Measurements from ENCODE around the gene GPR157.

The GPR157 gene

DNA sequence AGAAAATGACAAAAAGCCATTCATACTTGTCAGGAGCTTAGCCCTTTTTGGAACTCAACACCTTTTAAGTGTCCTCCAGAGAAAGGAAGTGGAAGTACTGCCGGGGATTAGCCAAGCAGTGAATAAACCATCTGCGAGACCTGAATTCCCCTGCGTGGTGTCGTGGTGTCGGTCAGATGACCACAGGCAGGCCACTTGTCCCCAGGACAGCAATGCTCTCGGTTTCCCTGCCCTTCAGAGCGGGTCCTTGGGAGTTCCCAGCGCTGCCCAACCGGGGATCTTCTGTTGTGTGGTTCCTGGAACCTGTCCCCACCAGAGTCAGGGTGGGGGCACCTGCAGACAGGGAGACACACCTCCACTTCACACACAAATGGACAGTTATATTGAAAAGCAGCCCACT lies 9.2 kb downstream of the GPR157 start:
- no peak for TF ChIP-seq POLR2AphosphoS5 (IDR thresholded peaks at IDR 0.05; ENCODE audit: low read depth, low read length)
- TF ChIP-seq FOXP2 (optimal IDR thresholded peaks at IDR 0.05; ENCODE audit: borderline replicate concordance, extremely low read depth, extremely low read length, insufficient read depth) = no peak
- no peak for TF ChIP-seq SIN3A (IDR thresholded peaks at IDR 0.05; ENCODE audit: borderline replicate concordance, insufficient read depth, low read length)
- no peak for TF ChIP-seq TAF1 (IDR thresholded peaks at IDR 0.05; ENCODE audit: borderline replicate concordance, insufficient read depth, low read length)
- TF ChIP-seq, protein P1, sequence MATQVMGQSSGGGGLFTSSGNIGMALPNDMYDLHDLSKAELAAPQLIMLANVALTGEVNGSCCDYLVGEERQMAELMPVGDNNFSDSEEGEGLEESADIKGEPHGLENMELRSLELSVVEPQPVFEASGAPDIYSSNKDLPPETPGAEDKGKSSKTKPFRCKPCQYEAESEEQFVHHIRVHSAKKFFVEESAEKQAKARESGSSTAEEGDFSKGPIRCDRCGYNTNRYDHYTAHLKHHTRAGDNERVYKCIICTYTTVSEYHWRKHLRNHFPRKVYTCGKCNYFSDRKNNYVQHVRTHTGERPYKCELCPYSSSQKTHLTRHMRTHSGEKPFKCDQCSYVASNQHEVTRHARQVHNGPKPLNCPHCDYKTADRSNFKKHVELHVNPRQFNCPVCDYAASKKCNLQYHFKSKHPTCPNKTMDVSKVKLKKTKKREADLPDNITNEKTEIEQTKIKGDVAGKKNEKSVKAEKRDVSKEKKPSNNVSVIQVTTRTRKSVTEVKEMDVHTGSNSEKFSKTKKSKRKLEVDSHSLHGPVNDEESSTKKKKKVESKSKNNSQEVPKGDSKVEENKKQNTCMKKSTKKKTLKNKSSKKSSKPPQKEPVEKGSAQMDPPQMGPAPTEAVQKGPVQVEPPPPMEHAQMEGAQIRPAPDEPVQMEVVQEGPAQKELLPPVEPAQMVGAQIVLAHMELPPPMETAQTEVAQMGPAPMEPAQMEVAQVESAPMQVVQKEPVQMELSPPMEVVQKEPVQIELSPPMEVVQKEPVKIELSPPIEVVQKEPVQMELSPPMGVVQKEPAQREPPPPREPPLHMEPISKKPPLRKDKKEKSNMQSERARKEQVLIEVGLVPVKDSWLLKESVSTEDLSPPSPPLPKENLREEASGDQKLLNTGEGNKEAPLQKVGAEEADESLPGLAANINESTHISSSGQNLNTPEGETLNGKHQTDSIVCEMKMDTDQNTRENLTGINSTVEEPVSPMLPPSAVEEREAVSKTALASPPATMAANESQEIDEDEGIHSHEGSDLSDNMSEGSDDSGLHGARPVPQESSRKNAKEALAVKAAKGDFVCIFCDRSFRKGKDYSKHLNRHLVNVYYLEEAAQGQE (IDR thresholded peaks at IDR 0.05; ENCODE audit: insufficient read depth in 1 of 2, low read depth in 2 of 2, low read length in 2 of 2) = no peak

DNA sequence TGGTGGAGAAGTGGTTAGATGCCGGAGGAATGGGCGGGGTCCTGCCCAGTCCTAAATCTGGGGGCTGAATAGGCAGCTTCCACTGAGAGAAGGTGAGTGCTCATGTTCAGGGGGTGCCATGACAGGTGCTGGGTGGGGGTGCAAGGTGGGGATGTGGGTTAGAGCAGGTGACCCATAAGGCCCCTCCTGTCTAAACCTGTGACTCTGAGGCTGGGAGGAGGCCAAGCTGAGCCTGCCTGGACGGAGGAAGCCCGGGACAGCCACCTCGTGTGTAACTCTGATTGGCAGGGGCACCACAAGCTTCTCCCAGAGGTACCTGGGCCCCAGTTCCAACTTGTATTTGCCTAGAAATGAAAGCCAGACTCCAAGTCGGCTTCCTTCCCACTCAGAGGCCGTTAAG lies 10.7 kb downstream of the GPR157 start:
- TF ChIP-seq FOXP2 (optimal IDR thresholded peaks at IDR 0.05; ENCODE audit: borderline replicate concordance, extremely low read depth, extremely low read length, insufficient read depth) (no peak), SIN3A (IDR thresholded peaks at IDR 0.05; ENCODE audit: borderline replicate concordance, insufficient read depth, low read length) (no peak), TAF1 (IDR thresholded peaks at IDR 0.05; ENCODE audit: borderline replicate concordance, insufficient read depth, low read length) (no peak), POLR2AphosphoS5 (IDR thresholded peaks at IDR 0.05; ENCODE audit: low read depth, low read length) (no peak)
- TF ChIP-seq, protein P1 (IDR thresholded peaks at IDR 0.05; ENCODE audit: insufficient read depth in 1 of 2, low read depth in 2 of 2, low read length in 2 of 2) = no peak

DNA sequence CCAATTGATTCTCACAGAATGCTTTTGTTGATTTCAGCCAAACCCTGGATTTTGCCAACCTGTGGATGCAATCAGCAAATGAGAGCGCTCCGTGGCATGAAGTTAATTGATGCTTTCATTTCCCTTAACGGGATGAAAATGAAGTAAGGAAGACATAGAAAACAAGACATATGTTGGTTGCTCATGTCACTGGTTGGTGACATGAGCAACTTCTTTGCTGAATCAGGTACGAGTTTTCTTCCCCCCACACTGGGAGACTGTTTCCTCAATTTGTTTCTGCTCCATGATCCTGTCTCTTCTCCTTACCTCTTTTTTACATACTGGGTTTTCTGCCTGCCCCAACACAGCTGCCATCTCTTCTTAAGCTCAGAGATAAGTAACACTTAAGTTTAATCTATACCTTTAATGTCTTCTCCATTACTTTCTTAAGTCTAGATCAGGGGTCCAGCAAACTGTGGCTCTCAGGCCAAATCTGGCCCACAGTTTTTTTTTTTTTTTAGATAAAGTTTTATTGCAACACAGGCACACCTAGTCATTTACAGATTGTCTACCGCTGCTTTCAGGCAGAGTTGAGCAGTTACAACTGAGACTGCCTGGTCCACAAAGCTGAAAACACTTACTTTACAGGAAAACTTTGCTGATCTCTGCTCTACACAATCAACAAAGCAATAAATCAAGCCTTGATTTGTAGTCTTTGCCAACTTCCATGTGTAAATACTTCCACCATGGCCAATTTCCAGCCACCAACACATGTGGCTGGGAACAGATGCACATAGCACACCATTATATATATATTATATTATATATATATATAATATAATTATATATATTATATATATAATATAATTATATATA lies 13.3 kb downstream of the GPR157 start:
- TF ChIP-seq, protein P1 (IDR thresholded peaks at IDR 0.05; ENCODE audit: insufficient read depth in 1 of 2, low read depth in 2 of 2, low read length in 2 of 2) = no peak
- no peak for TF ChIP-seq FOXP2 (optimal IDR thresholded peaks at IDR 0.05; ENCODE audit: borderline replicate concordance, extremely low read depth, extremely low read length, insufficient read depth)

DNA sequence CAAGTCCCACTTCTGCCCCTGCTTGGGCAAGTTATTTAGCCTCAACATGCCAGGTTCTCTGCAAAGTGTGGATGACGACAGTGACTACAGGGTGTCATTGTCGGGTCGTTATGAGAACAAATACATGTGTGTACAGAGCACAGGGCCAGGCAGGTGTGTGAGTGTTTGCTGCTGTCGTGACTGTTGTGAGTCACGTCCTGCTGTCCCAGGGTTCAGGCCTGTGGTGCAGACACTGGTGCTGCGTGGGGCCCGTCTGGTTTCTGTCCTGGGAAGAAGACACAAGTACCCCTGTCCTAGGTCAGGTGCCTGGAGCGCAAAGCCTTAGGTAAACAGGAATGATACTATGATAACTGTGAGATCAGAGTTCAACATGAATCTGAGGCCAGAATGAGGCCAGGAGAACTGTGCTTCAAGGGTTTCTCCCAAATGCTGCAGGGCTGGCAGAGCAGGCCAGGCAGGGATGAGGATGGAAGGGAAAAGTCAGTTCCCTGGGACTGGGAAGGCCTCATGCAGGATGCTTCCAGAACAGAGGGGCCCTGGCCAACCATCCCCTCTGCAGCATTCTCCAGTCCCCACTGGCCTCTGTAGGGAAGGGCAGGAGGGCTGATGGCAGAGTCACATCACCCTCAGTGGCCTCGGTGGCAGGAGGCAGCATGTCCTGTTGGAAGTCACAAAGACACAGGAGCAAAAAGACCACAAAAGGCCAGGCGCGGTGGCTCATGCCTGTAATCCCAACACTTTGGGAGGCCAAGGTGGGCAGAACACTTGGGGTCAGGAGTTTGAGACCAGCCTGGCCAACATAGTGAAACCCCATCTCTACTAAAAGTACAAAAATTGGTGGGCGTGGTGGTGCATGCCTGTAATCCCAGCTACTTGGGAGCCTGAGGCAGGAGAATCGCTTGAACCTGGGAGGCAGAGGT lies 15.7 kb downstream of the GPR157 start:
- TF ChIP-seq TAF1 (IDR thresholded peaks at IDR 0.05; ENCODE audit: borderline replicate concordance, insufficient read depth, low read length) (no peak), POLR2AphosphoS5 (IDR thresholded peaks at IDR 0.05; ENCODE audit: low read depth, low read length) (no peak)

DNA sequence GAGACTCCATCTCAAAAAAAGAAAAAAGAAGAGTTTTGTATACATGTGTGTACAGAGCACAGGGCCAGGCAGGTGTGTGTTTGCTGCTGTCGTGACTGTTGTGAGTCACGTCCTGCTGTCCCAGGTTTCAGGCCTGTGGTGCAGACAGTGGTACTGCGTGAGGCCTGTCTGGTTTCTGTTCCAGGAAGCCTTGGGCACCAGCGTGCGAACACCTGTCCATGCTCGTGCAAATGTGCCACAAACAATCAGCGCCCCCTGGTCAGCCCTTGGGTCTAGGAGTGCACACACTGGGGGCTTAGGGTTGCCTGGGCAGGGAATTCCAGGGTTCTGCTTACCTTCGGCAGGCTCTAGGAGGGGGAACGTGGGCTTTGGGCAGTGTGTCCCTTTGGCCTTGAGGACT lies 16.9 kb downstream of the GPR157 start:
- TF ChIP-seq POLR2AphosphoS5 (IDR thresholded peaks at IDR 0.05; ENCODE audit: low read depth, low read length) (no peak), TAF1 (IDR thresholded peaks at IDR 0.05; ENCODE audit: borderline replicate concordance, insufficient read depth, low read length) (no peak), FOXP2 (optimal IDR thresholded peaks at IDR 0.05; ENCODE audit: borderline replicate concordance, extremely low read depth, extremely low read length, insufficient read depth) (no peak), SIN3A (IDR thresholded peaks at IDR 0.05; ENCODE audit: borderline replicate concordance, insufficient read depth, low read length) (no peak)
- TF ChIP-seq, protein P1 (IDR thresholded peaks at IDR 0.05; ENCODE audit: insufficient read depth in 1 of 2, low read depth in 2 of 2, low read length in 2 of 2) = no peak

All from PFSK-1 (cell line).